GM18511 (cell line): ENCODE results near the gene MT1X.
"Not testable (repeated sequence)": the region's sequence is repeated elsewhere in the genome, so short reads cannot be mapped to it uniquely, and the experiment has no call there.

Experiments used
- ATAC-seq: cut with Tn5 transposase; IDR thresholded peaks from one replicate; pipeline ENCODE4 v1.9.1; 2021; ENCODE audit warnings: mild to moderate bottlenecking, moderate library complexity; ENCODE audit not compliant: unreplicated experiment

Gene MT1X

DNA sequence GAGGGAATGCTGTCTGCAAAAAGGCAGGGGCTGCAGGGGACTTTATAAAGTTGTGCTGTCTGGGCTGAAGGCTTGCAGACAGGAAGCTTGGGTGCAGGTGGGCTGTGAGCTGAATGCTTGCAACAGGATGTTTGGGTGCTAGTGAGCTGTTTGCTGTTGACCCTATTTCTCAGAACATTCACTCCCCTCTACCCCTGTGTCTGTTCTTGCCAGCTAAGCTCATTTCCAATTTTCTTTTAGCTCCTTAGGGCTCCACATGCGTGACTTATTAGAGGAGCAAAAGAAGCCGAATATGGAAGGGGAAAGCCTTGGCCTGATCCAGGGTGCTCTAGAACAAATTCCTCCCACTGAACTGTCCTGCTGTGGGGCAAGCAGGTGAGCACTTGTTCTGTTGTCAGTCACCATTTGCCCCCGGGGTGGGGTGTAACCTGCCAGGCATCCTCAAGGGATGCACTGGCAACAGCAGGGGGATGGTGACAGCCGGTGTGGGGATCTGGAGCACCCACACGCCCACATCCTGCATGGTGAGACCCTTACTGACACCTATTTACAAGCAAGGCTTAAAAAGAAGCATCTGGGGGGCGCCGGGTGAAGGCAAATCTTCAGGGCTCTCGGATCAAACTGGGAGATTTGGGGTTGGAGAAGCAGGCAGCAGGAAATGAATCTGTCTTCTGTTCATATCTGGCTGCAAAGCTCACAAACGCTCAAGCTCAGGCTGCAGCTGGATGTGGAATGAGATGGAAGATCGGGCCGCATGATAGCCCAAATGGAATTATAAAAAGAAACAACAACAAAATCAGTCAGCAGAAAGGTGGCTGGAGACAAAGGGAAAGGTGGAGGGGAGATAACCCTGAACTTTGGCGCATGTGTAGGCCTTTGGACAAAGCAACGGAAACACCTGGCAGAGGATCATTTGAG lies 26.5 kb downstream of the MT1X start:
- ATAC-seq: no peak

DNA sequence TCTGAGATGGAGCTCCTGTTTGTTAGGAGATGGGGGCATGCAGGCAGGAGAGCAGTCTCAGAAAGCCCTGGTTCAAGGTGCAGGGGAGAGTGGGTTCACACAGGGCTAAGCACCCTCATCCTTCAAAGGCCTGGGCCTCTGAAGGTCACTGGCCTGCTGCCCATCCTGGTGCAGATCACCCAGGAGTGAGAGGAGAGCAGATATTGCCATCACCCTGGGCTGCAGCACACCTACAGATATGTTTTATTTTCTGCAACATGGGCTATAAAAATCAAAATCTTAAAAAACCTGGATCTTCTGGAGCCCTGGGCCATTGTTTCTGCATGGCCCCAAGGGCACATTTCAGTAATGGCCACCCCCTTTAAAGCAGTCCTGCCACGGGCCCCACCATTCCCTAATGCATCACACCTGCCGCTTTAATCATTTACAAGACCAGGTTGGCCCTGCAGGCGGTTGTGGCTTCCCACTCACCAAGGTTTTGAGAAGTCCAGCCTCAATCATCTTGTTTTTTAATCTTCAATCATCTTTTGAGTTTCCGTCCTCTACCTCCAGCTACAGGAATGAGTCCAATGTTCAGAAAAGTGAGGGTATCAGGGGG lies 27.3 kb downstream of the MT1X start:
- ATAC-seq: no peak

DNA sequence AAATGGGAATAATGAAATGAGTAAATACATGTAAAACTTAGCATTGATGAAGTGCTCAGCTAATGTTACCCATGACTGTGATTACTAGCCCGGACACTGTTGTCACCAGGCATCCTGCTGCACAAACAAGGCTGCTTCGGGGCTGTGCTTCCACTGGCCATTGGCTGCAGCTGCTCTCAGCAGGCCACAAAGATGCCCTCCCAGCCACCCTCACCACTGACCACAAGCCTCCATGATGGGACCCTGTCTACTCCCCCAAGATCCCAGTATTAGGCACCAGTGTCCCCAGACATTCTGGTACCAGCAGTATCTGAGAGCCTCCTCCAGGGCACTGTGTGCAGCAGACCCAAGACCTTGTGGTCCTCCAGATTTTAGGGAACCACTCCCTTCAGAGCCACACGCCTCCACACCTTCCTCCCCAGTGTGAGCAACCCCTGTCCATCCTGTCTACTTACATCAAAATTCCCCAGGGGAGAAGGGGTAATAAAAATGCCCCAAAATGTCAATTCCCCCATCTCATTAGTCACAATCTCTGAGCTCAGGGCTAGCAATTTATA lies 28.0 kb downstream of the MT1X start:
- ATAC-seq: no peak

DNA sequence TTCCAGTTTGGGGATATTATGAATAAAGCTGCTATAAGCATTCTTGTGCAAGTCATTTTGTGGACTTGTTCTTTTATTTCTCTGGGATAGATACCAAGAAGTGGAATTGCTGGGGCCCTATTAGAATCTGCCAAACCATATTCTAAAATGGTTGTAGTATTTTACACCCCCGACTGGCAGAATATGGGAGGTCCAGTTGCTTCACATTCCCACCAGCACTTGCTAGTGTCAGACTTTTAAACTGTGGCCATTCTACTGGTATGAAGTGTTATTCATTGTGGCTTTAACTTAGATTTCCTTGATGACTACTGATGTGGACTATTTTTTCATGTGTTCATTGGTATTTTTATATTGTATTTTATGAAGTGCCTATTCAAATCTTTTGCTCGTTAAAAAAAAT lies 29.6 kb downstream of the MT1X start:
- no peak for ATAC-seq

DNA sequence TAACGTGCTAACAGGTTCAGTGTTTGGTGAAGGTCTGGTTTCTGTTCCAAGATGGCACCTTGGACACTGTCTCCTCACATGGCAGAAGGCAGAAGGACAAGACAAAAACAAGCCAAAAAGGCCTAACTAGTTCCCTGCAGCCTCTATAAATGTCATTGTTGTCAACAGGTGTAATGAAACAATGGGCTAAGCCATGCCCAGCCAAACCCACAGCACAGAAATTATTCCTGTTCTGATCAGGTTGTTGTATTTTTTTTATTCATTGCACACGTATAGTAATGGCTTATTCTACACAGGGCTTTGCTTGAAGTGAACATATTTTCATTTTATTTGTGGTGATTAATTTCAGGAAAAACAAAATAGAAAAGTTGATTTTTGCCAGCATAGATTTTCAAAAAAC lies 31.5 kb downstream of the MT1X start:
- ATAC-seq: no peak

DNA sequence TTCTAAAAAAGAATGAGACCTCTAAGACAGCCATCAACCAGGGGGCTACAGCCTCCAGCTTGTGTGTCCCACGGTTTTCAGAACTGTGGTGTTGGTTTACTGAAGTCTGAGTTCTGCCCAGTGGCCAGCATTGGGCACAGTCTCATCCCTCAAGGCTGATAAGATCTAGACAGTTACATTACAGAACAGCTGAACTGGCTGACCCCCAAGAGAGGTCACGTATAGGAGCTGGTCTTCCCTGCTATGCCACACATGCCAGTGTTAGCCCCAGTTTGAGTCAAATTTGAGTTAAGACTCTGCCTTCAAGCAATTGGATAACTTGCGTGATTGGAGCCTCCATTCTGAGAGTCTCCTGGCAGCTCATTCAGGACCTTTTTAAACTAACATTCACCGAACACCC lies 32.9 kb downstream of the MT1X start:
- no peak for ATAC-seq

DNA sequence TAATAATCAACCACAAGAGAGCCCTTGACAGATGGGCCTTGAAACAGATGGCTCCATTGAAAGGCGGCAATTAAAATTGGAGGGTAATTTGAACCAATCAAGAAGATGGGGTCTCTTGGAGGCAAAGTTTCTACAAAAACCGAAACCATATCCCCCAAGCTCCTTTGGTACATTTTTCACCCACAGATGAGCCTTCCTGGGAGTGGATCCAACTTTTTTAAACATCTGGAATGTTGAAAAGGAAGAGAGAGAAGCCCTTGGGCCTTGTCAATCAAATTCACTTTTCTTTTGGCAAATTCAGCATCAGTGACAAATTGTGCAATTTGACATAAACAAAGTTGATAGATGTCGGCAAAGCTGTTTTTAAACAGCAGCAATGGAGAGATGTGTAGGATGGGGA lies 34.5 kb downstream of the MT1X start:
- ATAC-seq: no peak

DNA sequence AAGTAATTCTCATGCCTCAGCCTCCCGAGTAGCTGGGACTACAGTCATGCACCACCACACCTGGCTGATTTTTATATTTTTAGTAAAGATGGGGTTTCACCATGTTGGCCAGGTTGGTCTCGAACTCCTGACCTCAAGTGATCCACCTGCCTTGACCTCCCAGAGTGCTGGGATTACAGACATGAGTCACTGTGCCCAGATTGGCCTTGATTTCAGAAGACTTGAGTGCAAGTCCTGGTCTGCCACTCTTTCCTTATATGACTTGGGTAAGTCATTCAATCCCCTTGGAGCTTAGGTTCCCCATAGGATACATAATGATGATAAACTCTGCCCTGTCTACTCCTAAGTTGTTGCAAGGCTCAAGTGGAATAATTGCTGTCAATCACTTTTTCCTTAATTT lies 35.3 kb downstream of the MT1X start:
- not testable (repeated sequence) for ATAC-seq

DNA sequence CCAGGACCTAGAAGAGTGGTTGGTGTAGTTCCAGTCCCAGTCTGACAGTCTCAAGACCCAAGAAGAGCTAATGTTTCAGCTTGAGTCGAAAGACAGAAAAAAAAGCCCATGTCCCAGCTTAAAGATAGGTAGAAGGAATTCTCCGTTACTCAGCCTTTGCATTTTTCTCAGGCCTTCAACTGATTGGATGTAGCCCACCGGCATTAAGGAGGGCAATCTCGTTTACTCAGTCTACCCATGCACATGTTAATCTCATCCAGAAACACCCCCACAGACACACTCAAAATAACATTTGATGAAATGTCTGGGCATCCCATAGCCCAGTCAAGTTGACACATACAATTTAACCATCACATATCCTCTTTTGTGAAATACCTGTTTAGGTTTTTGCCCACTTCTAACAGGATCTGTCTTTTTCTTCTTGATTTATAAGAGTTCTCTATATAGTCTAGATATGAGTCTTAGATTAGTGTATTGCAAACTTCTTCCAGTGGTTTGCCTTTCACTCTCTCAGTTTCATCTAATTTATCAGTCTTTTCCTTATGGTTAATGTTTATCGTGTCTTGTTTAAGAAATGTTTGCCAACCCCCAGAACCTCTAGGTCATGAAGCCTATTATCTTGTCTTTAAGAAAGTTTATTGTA lies 40.1 kb downstream of the MT1X start:
- no peak for ATAC-seq

DNA sequence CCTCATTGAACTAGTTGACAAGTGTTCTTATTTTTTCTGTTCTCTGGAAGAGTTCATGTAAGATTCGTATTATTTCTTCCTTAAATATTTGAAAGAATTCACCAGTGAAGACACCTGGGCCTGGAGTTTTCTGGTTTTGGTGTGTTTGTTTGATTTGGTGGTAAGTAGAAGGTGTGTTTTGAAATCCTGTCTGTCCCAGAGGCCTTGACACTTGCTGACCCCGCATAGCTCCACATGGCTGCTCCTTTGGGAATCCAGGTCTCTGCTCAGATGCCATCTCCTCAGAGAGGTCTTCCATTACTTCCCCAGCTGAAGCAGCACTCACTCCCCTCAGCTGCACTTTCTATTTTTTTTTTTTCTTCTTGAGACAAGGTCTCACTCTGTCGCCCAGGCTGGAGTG lies 41.9 kb downstream of the MT1X start:
- ATAC-seq: no peak

DNA sequence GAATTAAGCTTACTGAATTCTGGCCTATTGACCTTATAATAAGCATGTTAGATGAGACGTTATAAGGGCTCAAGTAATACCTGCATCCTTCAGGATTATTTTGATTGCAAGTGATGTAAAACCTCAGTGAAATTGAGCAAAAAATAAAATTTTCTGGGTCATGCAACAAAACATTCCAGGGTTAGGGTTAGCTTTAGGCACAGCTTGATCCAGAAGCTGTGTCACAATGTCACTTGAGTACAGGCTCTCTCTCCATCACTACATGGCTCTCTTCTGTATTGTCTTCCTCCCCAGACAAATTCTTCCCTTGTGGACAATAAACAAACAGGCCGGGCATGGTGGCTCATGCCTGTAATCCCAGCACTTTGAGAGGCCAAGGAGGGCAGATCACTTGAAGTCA lies 44.0 kb downstream of the MT1X start:
- ATAC-seq: no peak

DNA sequence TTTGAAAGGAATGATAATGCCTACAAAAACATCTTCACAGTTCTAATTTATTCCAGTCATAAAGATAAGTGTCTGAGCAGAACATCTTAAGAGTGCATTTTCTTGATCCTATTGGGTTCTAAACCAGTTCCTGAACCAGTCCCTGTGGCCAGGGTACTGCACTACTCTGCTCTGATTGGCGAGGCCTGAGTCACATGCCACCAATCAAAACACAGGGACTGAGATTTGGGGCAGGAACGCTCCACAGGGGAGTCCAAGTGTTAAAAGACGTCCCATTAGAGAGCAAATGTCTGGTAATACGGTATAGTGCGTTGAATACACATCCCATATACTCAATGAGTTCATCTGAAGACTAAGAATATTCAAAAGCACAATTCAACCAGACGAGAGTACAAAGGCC lies 44.7 kb downstream of the MT1X start:
- no peak for ATAC-seq

DNA sequence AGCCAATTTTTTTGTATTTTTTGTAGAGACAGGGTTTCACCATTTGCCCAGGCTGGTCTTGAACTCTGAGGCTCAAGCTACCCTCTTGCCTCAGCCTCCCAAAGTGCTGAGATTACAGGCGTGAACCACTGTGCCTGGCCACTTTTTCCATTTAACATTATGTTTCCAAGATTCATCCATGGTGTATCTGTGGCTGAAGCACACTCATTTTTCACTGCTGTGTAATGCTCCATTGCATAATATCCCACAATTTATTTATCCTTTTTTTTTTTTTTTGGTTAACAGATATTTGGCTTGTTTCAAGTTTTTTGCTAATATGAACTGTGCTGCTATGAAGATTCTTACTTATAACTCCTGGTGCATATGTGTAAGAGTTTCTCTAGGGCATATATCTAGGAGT lies 45.8 kb downstream of the MT1X start:
- no peak for ATAC-seq

DNA sequence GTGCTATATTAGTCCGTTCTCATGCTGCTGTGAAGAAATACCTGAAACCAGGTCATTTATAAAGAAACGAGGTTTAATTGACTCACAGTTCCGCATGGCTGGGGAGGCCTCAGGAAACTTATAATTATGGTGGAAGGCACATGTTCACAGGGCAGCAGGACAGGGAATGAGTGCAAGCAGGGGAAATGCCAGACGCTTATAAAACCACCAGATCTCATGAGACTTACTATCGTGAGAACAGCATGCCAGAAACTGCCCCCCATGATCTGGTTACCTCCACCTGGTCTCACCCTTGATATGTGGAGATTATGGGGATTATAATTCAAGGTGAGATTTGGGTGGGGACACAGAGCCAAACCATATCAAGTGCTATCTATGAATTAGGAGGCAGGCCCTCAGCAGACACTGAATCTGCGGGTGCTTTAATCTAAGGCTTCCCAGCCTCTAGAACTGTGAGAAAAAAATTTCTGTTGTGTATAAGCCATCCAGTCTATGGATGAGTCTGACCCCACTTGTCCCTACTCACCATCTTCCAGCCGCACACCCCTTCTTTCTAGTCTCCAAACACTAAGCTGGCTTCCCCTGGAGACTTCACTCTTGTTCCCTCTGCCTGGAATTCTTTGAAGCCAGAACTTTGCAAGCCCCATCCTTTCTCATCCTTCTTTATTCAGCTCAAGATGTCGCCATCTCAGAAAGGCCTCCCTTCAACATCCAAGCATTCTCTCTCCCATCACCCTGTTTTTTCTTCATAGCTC lies 46.9 kb downstream of the MT1X start:
- no peak for ATAC-seq

DNA sequence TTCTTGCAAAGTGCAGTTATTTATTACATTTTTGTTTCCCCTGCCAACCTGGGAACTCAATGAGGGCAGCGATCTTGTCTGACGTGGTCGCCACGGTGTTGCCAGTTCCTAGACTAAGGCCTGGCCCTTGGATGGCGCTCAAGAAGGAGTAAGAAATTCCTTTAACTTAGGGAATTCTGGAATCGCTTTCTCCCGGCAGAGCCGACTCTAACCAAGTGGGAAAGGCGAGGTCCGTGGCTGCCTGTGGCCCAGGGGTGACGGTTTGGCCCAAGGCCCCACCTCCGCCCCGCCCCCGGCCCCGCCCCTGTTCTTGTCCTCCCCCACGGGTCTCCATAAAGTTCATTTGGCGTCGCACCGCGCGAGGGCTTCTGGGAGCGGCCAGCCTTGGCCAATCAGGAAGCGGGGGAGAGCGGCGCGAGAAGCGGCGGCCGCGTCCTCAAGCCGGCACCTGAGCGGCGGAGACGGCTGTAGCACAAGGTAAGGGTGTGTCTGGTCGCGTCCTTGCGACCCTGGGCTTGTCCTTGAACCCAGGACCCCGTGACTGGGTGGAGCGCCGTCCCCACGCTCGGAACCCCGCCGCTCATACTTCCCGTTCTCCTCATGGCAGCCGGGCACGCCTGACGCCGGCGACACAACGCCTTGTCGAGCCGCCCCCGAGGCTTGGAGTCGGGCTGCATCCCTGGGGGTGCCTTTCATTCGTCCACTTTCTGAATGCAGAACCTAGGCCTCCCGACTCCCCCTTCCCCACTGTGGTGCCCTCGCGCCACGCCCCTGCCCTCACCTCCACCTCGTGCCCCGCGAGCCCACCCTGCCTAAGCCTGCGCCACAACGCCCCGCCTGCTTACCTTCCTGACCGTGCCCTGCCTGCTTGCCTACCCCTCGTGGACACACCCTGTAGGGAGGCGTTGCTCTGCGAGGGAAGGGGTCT lies 47.7 kb downstream of the MT1X start, which contains the start of gene NUP93:
TSS of gene NUP93 (plus strand) at position 395 of the 928 bp plus-strand sequence. CDS start 18,119 bp downstream, outside the sequence.
- ATAC-seq: peak; percentile 83

DNA sequence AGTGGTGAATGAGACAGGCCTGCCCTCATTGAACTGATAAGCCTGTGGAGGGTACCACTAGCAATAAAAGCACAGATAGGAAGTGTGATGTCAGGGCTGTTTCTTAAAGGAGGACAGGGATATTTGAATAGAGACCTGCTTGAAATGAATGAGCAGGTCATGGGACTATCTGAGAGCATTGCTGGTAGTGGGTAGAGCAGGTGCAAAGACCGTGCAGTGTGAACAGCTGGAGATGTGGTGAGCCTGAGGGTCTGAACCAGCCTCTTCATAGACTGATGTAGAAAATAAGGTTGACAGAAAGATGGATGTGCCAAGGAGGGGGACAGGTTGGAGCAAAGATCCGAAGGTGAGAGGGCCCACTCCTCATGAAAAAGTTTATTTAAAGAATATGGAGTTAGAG lies 50.1 kb downstream of the MT1X start:
- peak; percentile 62 for ATAC-seq

DNA sequence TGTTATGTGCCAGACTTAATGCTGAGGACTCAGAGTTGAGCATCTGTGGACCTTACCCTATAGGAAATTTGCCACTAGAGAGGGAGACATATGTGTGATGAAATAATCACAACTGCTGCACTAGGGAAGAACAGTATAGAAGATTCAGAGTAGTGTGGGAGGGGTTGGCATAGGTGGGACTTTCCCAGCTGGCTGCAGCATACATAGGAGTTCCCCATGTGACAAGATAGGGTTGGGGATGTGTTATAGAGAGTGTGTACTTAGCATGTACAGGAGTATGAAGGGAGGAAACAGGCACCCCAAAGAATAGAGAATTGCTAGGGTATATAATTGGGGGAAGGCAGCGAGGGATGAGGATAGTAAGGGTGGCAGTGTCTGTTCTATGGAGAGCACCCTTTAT lies 50.6 kb downstream of the MT1X start:
- ATAC-seq: peak; percentile 45
